ENCODE measurements around the gene SCYL1. TPM values are rescaled to one million over a fixed set of nuclear protein-coding genes. Genes with fewer than 3 reads are reported as not detected.

The SCYL1 gene
- total RNA-seq, 1 experiment from 2014 or later: 54.7 TPM

GRCh38 chr11:65577756-65578109 lies 52.9 kb downstream of the SCYL1 start:
- no peak overlapping the region for H3K56ac ChIP-seq (ENCODE audit: insufficient read length, low read depth, low read length)
- no peak overlapping the region for H2BK12ac ChIP-seq (ENCODE audit: insufficient read length, low read depth, low read length)
- no peak overlapping the region for H2AFZ ChIP-seq (ENCODE audit: low read length)
- no peak overlapping the region for H3K27ac Mint-ChIP-seq
- H4K91ac ChIP-seq (ENCODE audit: insufficient read length, low read depth, low read length): no peak overlapping the region
- no peak overlapping the region for H3K27ac ChIP-seq (ENCODE audit: insufficient read length, low read depth, low read length)
- no peak overlapping the region for H4K5ac ChIP-seq (ENCODE audit: insufficient read length, low read depth, low read length)
- H3K36me3 Mint-ChIP-seq (ENCODE audit: insufficient read depth in 1 of 3, low read depth in 3 of 3): peaks cover 2 to 7% (median 4%) of the 10 kb centered on the region in 3 experiments; a peak in 4 of 7 replicates
- no peaks in the 10 kb centered on the region for H3K4me1 ChIP-seq (ENCODE audit: insufficient read depth, low read length)
- H3K4ac ChIP-seq (ENCODE audit: low read depth, low read length): no peak overlapping the region
- H3K27me3 ChIP-seq (ENCODE audit: insufficient read depth, low read length): peaks cover 8% of the 10 kb centered on the region; the same call in 1 of the 2 replicates
- H3K9me3 Mint-ChIP-seq: no peaks in the 10 kb centered on the region
- no peak overlapping the region for H2BK15ac ChIP-seq (ENCODE audit: low read depth, low read length)
- TF ChIP-seq CTCF (conservative IDR thresholded peaks at IDR 0.05): no peak
- no CpG with 5 or more reads among the region's 8 CpGs for WGBS (ENCODE audit: extremely low coverage, insufficient read length, low lambda C conversion rate)
- no peak overlapping the region for H3K9ac ChIP-seq (ENCODE audit: extremely low read depth, insufficient read length, low read length)
- no peak overlapping the region for H4K8ac ChIP-seq (replicated peaks; ENCODE audit: insufficient read length, low read depth, low read length)
- no peak overlapping the region for H2BK5ac ChIP-seq (ENCODE audit: insufficient read length, low read length)
- H3K4me2 ChIP-seq (ENCODE audit: insufficient read depth, insufficient read length, low read length): no peak overlapping the region
- no peak overlapping the region for H3K4me3 Mint-ChIP-seq
- no peak overlapping the region for H2AK5ac ChIP-seq (ENCODE audit: insufficient read length, low read length)
- DNase-seq: no peak
- peaks cover 8% of the 10 kb centered on the region for H3K23me2 ChIP-seq (ENCODE audit: insufficient read length, low read depth, low read length, poor library complexity, severe bottlenecking)
- H3K27me3 Mint-ChIP-seq (ENCODE audit: low read depth): peaks cover 31% of the 10 kb centered on the region
- no peak overlapping the region for H3K18ac ChIP-seq (ENCODE audit: insufficient read length, low read depth, low read length)
- no peaks in the 10 kb centered on the region for H3K79me2 ChIP-seq (ENCODE audit: insufficient read depth, low read length)
- H2BK20ac ChIP-seq (ENCODE audit: low read depth, low read length, poor library complexity, severe bottlenecking): no peak overlapping the region
- no peaks in the 10 kb centered on the region for H3K79me1 ChIP-seq (ENCODE audit: insufficient read depth, low read depth, low read length, poor library complexity, severe bottlenecking)
- H3K4me1 Mint-ChIP-seq: peaks cover 20 to 33% of the 10 kb centered on the region in 2 experiments
- H4K20me1 ChIP-seq (ENCODE audit: control insufficient read depth, insufficient read depth, insufficient read length): no peaks in the 10 kb centered on the region
- no peak overlapping the region for H3T11ph ChIP-seq (ENCODE audit: low read length)
- no peak overlapping the region for H3K23ac ChIP-seq (ENCODE audit: insufficient read length, low read depth, low read length)
- H3K14ac ChIP-seq (ENCODE audit: insufficient read depth, low read length): no peak overlapping the region
- H3K9me3 ChIP-seq (ENCODE audit: control insufficient read depth, low read depth, low read length): no peaks in the 10 kb centered on the region
- no peak overlapping the region for H2BK120ac ChIP-seq (ENCODE audit: low read depth, low read length, poor library complexity, severe bottlenecking)
